ENCODE measurements around the gene KLB. TPM values are rescaled to one million over a fixed set of nuclear protein-coding genes. Genes with fewer than 3 reads are reported as not detected.

KLB gene
- total RNA-seq, 1 experiment from 2014 or later, result not detected

- Histone ChIP-seq H3K27me3 (ENCODE audit: insufficient read depth, low read depth) (no peaks in the 10 kb centered on the region), H3K79me2 (ENCODE audit: low read depth) (no peaks in the 10 kb centered on the region), H2AFZ (no peak overlapping the region), H3K4me1 (replicated peaks; ENCODE audit: insufficient read depth) (no peaks in the 10 kb centered on the region), H3K4me2 (no peak overlapping the region), H3K9me2 (ENCODE audit: insufficient read depth) (no peaks in the 10 kb centered on the region), H3F3A (ENCODE audit: insufficient read depth, low read depth) (no peaks in the 10 kb centered on the region), H3K27ac (no peak overlapping the region), H4K20me1 (ENCODE audit: insufficient read depth) (no peaks in the 10 kb centered on the region), H3K9me3 (ENCODE audit: insufficient read depth, low read depth) (no peaks in the 10 kb centered on the region), H3K36me3 (ENCODE audit: low read depth) (no peaks in the 10 kb centered on the region), H3K4me3 (no peak overlapping the region)
- BruUV-seq (replicated peaks), result no TSS peak
- no peak for DNase-seq
- intact Hi-C loops (cut with micrococcal nuclease; ENCODE audit: unreplicated experiment), result no loop called here
- POLR2A ChIA-PET (ENCODE audit: unreplicated experiment), result no interaction called here
- CTCF ChIA-PET, result no interaction called here
- TF ChIP-seq, protein P1, sequence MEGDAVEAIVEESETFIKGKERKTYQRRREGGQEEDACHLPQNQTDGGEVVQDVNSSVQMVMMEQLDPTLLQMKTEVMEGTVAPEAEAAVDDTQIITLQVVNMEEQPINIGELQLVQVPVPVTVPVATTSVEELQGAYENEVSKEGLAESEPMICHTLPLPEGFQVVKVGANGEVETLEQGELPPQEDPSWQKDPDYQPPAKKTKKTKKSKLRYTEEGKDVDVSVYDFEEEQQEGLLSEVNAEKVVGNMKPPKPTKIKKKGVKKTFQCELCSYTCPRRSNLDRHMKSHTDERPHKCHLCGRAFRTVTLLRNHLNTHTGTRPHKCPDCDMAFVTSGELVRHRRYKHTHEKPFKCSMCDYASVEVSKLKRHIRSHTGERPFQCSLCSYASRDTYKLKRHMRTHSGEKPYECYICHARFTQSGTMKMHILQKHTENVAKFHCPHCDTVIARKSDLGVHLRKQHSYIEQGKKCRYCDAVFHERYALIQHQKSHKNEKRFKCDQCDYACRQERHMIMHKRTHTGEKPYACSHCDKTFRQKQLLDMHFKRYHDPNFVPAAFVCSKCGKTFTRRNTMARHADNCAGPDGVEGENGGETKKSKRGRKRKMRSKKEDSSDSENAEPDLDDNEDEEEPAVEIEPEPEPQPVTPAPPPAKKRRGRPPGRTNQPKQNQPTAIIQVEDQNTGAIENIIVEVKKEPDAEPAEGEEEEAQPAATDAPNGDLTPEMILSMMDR (conservative IDR thresholded peaks at IDR 0.05), result no peak
- no peak for TF ChIP-seq EZH2 (IDR thresholded peaks at IDR 0.05; ENCODE audit: low read depth)
These were observed 27.3 kb downstream of the KLB start for GRCh38 chr4:39433878-39434492.

- DNase-seq, result no peak
- no peaks in the 10 kb centered on the region for H3F3A ChIP-seq (ENCODE audit: insufficient read depth, low read depth)
- H3K27me3 ChIP-seq (ENCODE audit: insufficient read depth, low read depth), result no peaks in the 10 kb centered on the region
- H3K4me3 ChIP-seq, result no peak overlapping the region
- CTCF ChIA-PET, result no interaction called here
- no peaks in the 10 kb centered on the region for H3K9me3 ChIP-seq (ENCODE audit: insufficient read depth, low read depth)
- no peaks in the 10 kb centered on the region for H4K20me1 ChIP-seq (ENCODE audit: insufficient read depth)
- intact Hi-C loops (cut with micrococcal nuclease; ENCODE audit: unreplicated experiment), result no loop called here
- no peaks in the 10 kb centered on the region for H3K79me2 ChIP-seq (ENCODE audit: low read depth)
- no peaks in the 10 kb centered on the region for H3K36me3 ChIP-seq (ENCODE audit: low read depth)
- H3K4me2 ChIP-seq, result no peak overlapping the region
- no TSS peak for BruUV-seq (replicated peaks)
- POLR2A ChIA-PET (ENCODE audit: unreplicated experiment), result no interaction called here
- no peak overlapping the region for H2AFZ ChIP-seq
- H3K4me1 ChIP-seq (replicated peaks; ENCODE audit: insufficient read depth), result no peaks in the 10 kb centered on the region
- TF ChIP-seq, protein P1 (conservative IDR thresholded peaks at IDR 0.05), result no peak; the same call in 1 of the 2 replicates
- TF ChIP-seq EZH2 (IDR thresholded peaks at IDR 0.05; ENCODE audit: low read depth), result no peak
- no peaks in the 10 kb centered on the region for H3K9me2 ChIP-seq (ENCODE audit: insufficient read depth)
- no peak overlapping the region for H3K27ac ChIP-seq
These were observed 29.2 kb downstream of the KLB start for GRCh38 chr4:39435659-39436563.

GRCh38 chr4:39441593-39441992, 34.9 kb downstream of the KLB start:
- ChIA-PET POLR2A (ENCODE audit: unreplicated experiment) (interaction anchor here (0.6 kb wide), 1 partner anchor 206 kb away, joined by 4 read pairs; no protein-coding TSS in a partner anchor), CTCF (no interaction called here)
- no peaks in the 10 kb centered on the region for H3K4me1 ChIP-seq (replicated peaks; ENCODE audit: insufficient read depth)
- H3K4me3 ChIP-seq, result no peak overlapping the region
- no peaks in the 10 kb centered on the region for H3K9me3 ChIP-seq (ENCODE audit: insufficient read depth, low read depth)
- no peak for TF ChIP-seq EZH2 (IDR thresholded peaks at IDR 0.05; ENCODE audit: low read depth)
- TF ChIP-seq, protein P1 (conservative IDR thresholded peaks at IDR 0.05), result no peak
- H3K9me2 ChIP-seq (ENCODE audit: insufficient read depth), result no peaks in the 10 kb centered on the region
- H3F3A ChIP-seq (ENCODE audit: insufficient read depth, low read depth), result peaks cover 4% of the 10 kb centered on the region; the same call in 1 of the 2 replicates
- intact Hi-C loops (cut with micrococcal nuclease; ENCODE audit: unreplicated experiment), result no loop called here
- H3K27me3 ChIP-seq (ENCODE audit: insufficient read depth, low read depth), result no peaks in the 10 kb centered on the region
- no peak overlapping the region for H2AFZ ChIP-seq
- H4K20me1 ChIP-seq (ENCODE audit: insufficient read depth), result no peaks in the 10 kb centered on the region
- no peak overlapping the region for H3K27ac ChIP-seq
- no peak for DNase-seq
- no peaks in the 10 kb centered on the region for H3K79me2 ChIP-seq (ENCODE audit: low read depth)
- H3K4me2 ChIP-seq, result no peak overlapping the region
- no TSS peak for BruUV-seq (replicated peaks)
- no peaks in the 10 kb centered on the region for H3K36me3 ChIP-seq (ENCODE audit: low read depth)

Data from PC-9 (cell line).